Skeletal muscle satellite cell (primary cell): Measurements from ENCODE around the gene TEX101.

Source experiments
- H3K27me3 ChIP-seq: 2 replicates; pipeline ENCODE4 v1.7.0; 2013; ENCODE audit warnings: low read length; ENCODE audit not compliant: control insufficient read depth, insufficient read depth
- H3K36me3 ChIP-seq: 2 replicates; pipeline ENCODE4 v1.7.0; 2013; ENCODE audit warnings: mild to moderate bottlenecking, control low read depth, low read length; ENCODE audit not compliant: insufficient read depth
- H3K4me1 ChIP-seq: 2 replicates; pipeline ENCODE4 v1.7.0; 2013; ENCODE audit warnings: low read length; ENCODE audit not compliant: control insufficient read depth, insufficient read depth
- H3K4me2 ChIP-seq: 2 replicates; pipeline ENCODE4 v1.7.0; 2013; ENCODE audit warnings: mild to moderate bottlenecking, low read length
- H3K4me3 ChIP-seq: 2 replicates; pipeline ENCODE4 v1.7.0; 2013; ENCODE audit warnings: low read length
- H3K9ac ChIP-seq: 2 replicates; pipeline ENCODE4 v1.7.0; 2013; ENCODE audit warnings: mild to moderate bottlenecking, low read depth, low read length, moderate library complexity
- H3K9me3 ChIP-seq: replicated peaks from 2 replicates; pipeline ENCODE4 v1.7.0; 2013; ENCODE audit warnings: mild to moderate bottlenecking, control low read depth, low read length

Gene TEX101

DNA sequence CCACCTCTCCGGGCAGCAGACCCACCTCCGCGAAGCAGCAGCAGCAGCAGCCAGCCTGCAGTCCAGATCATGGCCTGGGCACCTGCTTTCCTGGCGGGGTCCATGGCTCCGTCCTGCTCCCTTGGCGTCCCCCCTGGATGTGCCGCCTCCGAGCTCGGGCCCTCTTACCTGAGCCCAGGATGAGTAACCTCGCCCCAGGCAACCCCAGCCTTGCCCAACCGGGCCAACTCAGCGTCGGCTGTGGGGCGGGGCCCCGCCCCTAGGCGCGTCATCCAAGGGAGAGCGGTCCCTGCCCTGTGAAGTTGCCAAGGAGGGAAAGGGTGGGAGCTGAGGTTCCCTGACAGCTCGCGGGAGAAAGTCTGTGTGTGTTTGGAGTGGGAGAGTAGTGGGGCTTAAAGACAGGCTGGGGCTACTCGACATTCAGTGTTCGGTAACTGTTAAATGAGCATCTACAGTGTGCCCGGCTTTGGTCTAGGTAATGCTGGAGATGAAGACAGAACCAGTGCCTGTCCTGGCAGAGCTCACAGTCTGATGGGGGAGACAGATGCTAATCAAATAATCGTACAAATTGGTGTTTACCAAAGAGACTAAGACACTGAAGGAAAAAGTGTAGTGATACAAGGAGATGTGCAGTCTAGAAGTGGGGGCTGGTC is 50.9 kb downstream of the TEX101 start, which contains the start of gene LYPD3:
TSS of gene LYPD3 (minus strand) at position 141 of the 653 bp plus-strand sequence. CDS start at position 104, 37 bp downstream.
- Histone ChIP-seq H3K4me3 (peak within 1 kb of the TSS; percentile 93), H3K9ac (no peak within 1 kb of the TSS), H3K4me1 (peaks cover 18% of the 10 kb centered on the region), H3K9me3 (no peaks in the 10 kb centered on the region), H3K36me3 (no peaks in the 10 kb centered on the region), H3K4me2 (peak within 1 kb of the TSS; percentile 91), H3K27me3 (peaks cover 15% of the 10 kb centered on the region)

DNA sequence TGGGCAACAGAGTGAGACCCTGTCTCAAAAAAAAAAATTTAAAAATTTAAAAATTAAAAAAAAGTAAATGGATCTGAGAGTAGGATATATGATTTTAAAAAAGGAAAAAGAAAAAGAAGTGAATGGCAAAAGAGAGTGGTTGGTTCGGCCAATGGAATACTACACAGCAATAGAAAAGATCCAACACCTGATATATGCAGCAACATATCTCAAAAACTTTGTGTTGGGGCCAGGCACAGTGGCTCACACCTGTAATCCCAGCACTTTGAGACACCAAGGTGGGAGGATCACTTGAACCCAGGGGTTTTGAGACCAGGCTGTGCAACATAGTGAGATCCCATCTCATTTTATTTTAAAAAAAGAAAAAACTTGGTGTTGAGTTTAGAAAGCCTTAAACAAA is 52.1 kb downstream of the TEX101 start:
- no peak overlapping the region for H3K4me2 ChIP-seq
- H3K9me3 ChIP-seq: no peaks in the 10 kb centered on the region
- no peak overlapping the region for H3K9ac ChIP-seq
- H3K4me3 ChIP-seq: no peak overlapping the region
- peaks cover 18% of the 10 kb centered on the region for H3K4me1 ChIP-seq
- H3K27me3 ChIP-seq: peaks cover 8% of the 10 kb centered on the region
- H3K36me3 ChIP-seq: no peaks in the 10 kb centered on the region

DNA sequence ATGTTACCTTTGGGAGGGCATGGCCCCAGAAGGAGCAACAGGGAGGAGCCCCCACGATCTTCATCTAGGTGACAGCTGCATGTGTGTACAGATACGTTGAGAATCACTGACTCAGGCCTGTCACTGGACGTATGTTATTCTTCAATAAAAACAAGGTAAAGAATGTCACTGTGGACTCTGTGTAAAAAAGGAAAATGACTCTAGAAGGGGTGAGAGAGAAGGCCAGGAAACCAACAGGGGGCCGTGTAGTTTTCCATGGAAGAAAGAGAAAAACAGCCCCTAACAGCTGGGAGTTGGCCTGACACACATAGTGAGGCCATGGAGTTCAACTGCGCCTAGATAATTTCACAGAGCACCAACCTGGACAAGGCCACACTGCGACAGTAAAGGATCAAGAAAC is 52.6 kb downstream of the TEX101 start:
- Histone ChIP-seq H3K4me2 (no peak overlapping the region), H3K36me3 (no peaks in the 10 kb centered on the region), H3K27me3 (peaks cover 5% of the 10 kb centered on the region), H3K9ac (no peak overlapping the region), H3K9me3 (no peaks in the 10 kb centered on the region), H3K4me3 (no peak overlapping the region), H3K4me1 (peaks cover 18% of the 10 kb centered on the region)

DNA sequence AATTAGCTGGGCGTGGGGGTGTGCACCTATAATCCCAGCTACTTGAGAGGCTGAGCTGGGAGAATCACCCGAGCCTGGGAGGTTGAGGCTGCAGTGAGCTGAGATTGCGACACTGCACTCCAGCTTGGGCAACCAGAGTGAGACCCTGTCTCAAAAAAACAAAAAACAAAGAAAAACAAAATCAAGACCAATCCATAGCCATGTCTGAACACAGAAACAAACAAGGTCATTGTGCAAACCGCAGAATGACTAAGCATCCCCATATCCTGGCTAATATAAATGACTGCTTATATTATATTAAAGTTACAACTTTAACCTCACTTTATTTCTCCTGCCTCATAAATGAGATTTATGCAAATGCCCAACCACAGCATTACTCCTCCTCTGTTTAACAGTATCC is 53.0 kb downstream of the TEX101 start:
- Histone ChIP-seq H3K9ac (no peak overlapping the region), H3K27me3 (peaks cover 4% of the 10 kb centered on the region), H3K4me1 (peaks cover 18% of the 10 kb centered on the region), H3K36me3 (no peaks in the 10 kb centered on the region), H3K9me3 (no peaks in the 10 kb centered on the region), H3K4me3 (no peak overlapping the region), H3K4me2 (no peak overlapping the region)
